GM12865 (cell line): ENCODE measurements around the gene PDCD6IP.
A peak's percentile ranks its signal among the peaks of the same experiment; 100 is the strongest.
"Not testable (repeated sequence)": the region's sequence is repeated elsewhere in the genome, so short reads cannot be mapped to it uniquely, and the experiment has no call there.

Experiments
- DNase-seq: peaks from one replicate; pipeline ENCODE4 v3.0.0; 2010; ENCODE audit warnings: low read depth
- H3K4me3 ChIP-seq: 2 replicates; pipeline ENCODE4 v1.5.1; 2011; ENCODE audit warnings: mild to moderate bottlenecking, low read depth, low read length, control low read depth
- CTCF ChIP-seq: IDR thresholded peaks from 2 replicates; pipeline ENCODE4 v1.5.1; 2011; ENCODE audit warnings: low read length, control low read depth, low read depth, inconsistent platforms; ENCODE audit not compliant: insufficient read depth; ENCODE audit errors: missing control alignments

PDCD6IP gene

GRCh38 chr3:33826688-33827087 lies 28.3 kb downstream of the PDCD6IP start:
- no peak overlapping the region for H3K4me3 ChIP-seq
- no peak for TF ChIP-seq CTCF
- DNase-seq, result no peak

GRCh38 chr3:33829720-33830119 lies 31.3 kb downstream of the PDCD6IP start:
- no peak overlapping the region for H3K4me3 ChIP-seq
- DNase-seq, result no peak
- TF ChIP-seq CTCF, result no peak

GRCh38 chr3:33831053-33831452 lies 32.6 kb downstream of the PDCD6IP start:
- TF ChIP-seq CTCF, result no peak
- no peak overlapping the region for H3K4me3 ChIP-seq
- no peak for DNase-seq

- H3K4me3 ChIP-seq, result no peak overlapping the region; the same call in 1 of the 2 replicates
- DNase-seq, result peak; percentile 11
- TF ChIP-seq CTCF, result no peak
These were observed 35.1 kb downstream of the PDCD6IP start for GRCh38 chr3:33833408-33834095.

- no peak for TF ChIP-seq CTCF
- H3K4me3 ChIP-seq, result no peak overlapping the region; the same call in 1 of the 2 replicates
- peak; percentile 57 for DNase-seq
These were observed 35.6 kb downstream of the PDCD6IP start for GRCh38 chr3:33834096-33834453.

GRCh38 chr3:33837182-33837581 lies 38.8 kb downstream of the PDCD6IP start:
- not testable (repeated sequence) for DNase-seq, H3K4me3 ChIP-seq

- DNase-seq, result no peak
- no peak overlapping the region for H3K4me3 ChIP-seq
- no peak for TF ChIP-seq CTCF
These were observed 40.9 kb downstream of the PDCD6IP start for GRCh38 chr3:33839283-33839682.

GRCh38 chr3:33840179-33840578 lies 41.7 kb downstream of the PDCD6IP start:
- DNase-seq, result no peak
- no peak overlapping the region for H3K4me3 ChIP-seq
- no peak for TF ChIP-seq CTCF
